Embryonic facial prominence (tissue), 1 donor: ENCODE results near the gene PTPRU.

Experiments
- DNase-seq: peaks from one replicate; pipeline ENCODE4 v3.0.0-alpha.2; 2016; ENCODE audit errors: extremely low spot score

Gene PTPRU

DNA sequence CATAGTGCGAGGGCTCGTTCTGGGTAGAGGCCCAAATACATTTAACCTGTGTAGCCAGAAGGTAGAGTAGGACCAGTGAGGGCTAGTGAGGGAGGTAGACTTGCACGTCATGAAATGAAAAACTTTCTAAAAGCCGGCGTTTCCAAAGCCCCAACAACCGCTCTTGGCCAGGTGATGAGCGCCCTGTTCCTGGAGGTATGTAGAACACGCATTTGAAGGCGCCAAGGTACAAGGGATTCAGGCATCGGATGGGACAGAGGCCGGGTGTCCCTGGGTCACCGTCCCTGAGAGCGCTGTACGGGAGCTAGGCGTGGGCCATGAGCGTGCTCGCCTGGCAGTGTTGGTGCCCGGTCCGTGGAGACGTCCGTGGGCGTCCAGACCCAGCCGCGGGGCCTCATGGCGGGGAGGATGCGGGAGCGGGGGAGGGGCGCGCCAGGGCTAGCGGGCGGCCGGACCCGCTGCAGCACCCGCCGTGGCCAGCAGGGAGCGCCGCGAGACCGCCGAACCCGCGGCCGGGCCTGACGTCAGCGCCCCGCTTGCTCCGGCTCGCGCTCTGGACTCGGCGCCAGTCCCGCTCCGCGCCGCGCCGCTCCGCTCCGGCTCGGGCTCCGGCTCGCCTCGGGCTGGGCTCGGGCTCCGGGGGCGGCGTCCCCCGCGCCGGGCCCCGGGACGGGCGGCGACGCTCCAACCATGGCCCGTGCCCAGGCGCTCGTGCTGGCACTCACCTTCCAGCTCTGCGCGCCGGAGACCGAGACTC, at the start of gene PTPRU:
Gene PTPRU (plus strand): TSS at position 568 of the 757 bp plus-strand sequence. CDS start 123 bp downstream, at position 691.
- peak; percentile 62 for DNase-seq

DNA sequence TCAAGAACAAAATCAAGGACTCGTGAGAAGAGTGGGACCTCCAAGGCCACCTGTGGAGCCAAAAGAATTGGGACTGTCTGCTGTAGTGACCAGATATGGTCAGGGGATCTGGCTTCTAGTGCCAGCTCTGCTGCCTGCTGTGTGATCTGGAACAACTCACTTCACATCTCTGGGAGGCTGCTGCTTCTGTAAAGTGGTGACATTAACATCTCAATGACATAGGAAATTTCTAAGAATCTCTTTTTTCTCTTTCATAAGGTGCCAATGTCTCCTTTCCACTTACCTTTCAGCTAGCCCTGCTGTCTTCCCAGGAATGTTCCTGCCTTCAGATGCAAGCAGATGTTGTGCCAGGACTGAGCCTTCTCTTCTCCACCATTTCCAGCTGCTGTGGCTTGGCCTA, 49.6 kb upstream of the PTPRU start:
- DNase-seq, result no peak

DNA sequence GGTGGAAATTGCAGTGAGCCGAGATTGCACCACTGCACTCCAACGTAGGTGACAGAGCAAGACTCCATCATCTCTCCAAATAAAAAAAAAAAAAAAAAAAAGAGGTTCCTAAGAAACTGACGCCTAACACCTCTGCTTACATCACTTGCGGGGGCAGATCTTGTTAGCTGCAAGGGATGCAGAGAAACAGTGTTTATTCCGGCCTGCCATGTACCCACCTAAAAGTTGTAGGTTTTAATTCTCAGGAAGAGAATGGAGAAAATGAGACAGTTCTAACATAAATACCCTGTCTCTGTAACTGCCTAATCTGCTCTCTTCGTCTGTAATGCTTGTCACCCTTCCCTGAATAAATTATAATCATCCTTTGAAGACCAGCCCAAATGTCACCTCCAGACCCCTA, 45.6 kb upstream of the PTPRU start:
- no peak for DNase-seq

DNA sequence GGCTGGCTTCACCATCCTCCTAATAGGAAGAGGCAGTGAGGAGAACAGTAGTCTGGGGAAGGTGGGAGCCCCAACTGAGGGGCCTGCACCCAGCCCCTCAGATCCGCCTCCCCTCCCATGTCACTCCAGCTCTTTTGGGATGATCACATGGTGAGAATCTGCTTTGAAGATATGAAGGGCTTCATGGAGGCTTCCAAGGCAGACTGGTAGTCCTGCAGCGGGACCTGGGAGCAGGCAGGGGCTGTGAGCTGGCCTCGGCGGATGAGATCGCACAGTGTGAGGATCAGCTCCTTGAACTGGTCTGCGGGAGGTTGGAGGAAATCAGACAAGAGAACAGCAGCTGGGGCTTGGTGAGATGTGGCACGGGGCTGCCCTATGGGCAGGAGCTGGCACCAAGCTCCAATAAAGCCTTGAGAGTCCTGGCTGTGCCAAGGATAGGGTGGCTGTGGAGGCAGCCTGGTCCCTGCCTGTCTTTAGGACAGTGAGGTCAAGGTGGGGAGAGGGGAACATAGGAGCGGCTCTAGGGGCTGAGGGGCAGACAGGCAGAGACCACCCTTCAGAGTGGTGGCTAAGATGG, 42.4 kb upstream of the PTPRU start:
- no peak for DNase-seq

DNA sequence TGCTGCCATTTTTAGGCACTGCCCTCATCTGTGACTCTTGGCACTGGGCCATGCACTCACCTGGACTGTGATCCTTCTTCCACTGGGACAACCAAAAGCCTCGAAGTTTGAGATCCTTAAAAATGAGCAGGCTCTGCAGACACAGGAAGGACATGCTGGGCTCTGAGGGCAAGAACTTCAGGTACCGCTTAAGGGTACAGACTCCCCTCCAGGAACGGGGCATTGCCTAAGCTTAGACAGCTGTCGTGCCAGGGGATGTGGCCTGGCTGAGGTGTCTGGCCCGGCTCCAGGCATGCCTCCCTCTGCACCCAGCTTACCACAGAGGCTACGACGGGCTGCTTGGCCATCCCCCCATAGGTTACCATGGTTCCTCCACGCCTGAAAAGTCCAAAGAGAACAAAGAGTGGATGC, 40.4 kb upstream of the PTPRU start:
- no peak for DNase-seq

DNA sequence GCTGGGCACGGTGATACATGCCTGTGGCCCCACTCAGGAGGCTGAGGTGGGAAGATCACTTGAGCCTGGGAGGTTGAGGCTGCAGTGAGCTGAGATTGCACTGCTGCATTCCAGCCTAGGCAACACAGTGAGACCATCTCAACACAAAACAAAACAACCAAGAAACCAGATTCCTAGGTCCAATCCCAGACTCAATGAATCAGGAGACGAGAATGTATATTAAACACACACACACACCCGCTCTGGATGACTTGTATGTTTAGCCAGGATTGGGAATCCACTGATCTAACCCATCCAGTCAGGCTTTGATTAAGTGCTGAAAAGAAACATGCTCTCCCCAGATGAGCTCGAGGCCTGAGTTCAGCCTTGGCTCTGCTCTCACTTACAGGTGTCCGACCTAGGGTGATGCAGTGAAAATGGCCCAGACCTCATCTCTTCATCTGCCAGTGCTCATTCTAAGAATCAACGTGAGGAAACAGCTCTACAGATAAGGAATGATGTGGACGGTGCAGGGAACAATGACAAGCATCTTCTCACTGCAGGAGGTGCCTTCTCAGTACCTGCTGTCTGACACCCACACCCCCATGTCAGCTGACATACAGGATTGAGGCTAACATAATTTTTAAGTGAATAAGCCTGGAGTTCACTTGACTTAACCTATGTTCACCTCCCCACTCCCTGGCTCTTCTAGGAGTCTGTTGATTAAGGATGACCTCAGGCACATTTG, 39.3 kb upstream of the PTPRU start:
- DNase-seq, result no peak

DNA sequence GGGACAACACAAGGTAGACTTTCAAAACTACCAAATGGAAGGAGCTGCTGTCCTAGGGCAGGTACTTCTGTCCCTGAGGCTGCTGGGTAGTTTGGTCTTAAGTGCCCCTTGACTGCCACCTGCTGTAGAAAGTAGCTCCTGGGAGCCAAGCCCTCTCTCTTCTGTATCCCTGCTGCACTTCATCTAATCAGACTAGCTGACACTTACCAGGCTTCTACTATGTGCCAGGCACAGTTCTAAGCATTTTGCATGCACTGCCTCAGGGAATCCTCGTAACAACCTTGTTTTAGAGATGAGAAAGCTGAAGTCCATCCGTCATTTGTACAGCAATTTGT, 38.8 kb upstream of the PTPRU start:
- DNase-seq, result no peak

DNA sequence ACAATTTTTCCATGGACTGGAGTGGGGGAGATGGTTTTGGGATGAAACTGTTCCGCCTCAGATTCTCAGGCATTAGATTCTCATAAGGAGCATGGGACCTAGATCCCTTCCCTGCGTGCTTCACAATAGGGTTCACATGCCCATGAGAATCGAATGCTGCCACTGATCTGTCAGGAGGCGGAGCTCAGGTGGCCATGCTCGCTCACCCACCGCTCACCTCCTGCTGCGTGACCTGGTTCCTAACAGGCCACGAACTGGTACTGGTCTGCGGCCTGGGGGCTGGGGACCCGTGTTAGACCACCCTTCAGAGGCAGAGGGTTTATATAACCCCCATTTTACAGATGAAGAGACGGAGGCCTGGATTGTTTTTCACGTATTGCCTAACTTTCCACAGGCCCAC, 38.3 kb upstream of the PTPRU start:
- no peak for DNase-seq

DNA sequence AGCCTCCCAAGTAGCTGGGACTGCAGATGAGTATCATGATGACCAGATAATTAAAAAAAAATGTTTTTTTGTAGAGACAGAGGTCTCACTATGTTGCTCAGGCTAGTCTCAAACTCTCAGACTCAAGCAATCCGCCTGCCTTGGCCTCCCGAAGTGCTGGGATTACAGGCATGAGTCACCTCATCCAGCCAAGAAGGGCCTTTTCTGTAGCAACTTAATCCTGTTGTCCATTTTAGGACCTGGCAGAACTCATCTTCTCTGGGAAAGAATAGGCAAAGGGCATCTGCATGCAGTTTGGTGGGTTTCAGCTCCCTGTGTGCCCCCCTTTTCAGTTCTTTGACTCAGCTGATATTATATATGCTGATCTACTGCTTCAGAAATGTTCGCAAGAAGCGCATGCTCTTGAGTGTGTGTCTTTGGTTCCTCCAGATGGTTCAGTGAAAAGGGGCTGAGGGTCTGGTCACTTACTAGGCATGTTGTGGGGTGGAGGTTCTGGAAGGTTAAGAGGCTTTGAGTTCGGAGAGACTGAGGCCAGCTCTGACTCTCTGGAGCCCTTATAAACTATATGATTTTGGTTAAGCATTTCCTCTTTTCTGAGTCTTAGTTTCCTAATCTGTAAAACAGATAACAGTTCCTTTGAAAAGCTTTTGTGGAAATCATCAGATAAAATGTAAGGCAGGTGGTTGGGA, 35.3 kb upstream of the PTPRU start:
- DNase-seq, result no peak

DNA sequence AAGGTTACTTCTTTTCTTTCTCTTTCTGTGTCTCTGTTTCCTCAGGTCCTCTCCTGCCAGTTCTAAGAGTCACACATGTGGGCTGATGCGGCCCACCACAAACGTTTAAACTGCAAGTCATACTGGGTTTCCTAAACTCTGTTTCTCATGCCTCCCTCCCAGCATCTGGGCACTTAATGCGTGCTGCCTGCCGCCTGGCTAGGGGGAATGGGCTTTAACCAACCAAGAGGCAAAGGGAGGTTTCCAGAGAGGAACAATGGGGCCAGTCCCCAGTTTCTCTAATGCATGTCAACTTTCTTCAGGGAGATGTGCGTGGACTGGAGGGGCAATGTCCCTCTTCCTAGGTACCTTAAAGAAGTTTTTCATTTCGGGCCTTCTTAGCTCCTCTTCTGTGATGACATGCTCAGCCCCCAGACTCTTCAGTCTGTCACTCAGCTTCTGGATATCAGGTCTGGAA, 34.7 kb upstream of the PTPRU start:
- DNase-seq, result no peak

DNA sequence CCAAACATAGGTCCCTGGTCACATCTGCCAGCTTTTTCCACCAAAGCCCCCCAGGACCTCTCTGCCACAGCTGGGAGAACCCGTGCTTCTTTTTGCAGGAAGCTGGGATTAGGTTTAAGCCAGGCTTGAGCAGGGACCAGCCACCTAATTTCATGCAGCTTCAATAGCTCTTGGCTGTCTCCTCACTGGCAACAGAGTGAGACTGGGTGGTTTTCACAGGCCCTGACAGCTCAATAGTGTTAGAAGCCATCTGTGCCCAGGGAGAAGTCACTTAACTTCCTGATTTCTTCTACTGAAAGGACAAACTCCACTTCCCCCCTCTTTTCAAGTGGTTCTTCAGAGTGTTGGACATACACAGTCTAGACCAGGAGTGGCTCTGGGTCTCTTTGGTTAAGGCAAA, 34.3 kb upstream of the PTPRU start:
- DNase-seq, result no peak

DNA sequence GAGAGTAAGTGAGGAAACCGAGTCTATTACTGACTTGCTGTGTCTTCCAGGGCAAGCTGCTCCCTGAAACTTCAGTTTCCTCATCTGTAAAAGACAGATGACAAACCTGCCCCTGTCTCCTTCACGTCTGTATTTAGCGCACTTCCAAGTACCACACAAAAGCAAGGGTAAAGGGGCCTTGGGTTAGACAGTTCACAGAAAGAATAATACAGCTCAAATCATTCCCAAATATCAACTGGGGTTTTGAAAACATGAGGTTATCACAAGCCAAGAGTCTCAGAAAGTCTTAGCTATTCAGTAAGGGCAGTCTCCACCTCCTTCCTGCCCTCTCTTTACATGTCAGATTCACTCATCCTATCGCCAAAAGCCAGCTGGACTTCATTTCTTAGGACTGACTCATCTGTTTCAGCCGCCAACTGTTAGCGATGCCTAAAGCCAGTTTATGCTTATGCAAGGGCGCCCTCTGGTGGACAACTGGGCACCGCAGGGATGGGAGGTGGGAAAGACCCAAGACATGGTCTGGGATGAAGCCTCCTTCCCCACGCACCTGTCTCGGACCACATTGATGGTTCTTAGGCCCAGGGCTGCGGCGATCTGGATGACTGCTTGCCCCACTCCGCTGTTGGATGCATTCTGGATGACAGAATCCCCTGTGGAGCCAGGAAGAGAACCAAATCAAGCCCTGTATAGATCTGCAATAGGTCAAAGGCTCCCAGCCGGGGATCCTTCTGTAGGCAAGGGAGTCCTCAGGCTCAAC, 33.6 kb upstream of the PTPRU start:
- peak; percentile 89 for DNase-seq

DNA sequence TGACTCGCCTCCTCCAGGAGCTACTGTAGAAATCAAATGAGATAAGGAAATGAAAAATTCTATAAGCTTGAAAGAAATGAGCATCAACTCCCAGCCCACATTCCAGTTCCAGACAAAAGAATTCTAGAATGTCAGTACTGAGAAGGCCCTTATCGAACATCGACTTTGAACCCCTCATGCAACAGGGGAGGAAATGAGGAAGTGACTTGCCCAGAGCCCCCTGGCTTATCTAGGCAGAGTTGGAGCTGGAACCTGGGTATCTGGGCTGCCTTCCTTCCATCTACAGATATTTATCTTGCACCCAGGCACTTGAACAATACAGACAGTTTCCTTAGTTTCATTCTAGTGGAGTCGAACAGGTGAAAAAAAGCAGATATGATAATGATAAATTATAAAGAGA, 27.9 kb upstream of the PTPRU start:
- DNase-seq, result no peak

DNA sequence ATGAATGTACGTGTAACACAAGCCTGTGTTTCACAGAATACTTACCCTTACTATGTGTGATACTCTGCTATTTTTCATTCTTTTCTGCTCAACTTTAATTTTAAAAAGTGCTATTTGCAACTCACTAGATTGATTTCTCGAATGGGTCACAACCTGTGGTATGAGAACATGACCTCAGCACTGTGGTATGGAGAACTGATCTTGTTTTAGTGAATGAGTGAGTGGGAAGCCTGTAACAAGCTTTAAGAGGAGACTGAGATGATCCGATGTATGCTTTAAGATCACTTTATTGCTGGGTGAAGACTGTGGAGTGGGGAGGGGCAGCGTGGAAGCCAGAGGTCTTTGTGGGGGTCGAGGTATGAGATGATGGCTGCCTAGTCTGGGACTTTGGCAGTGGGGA, 27.1 kb upstream of the PTPRU start:
- no peak for DNase-seq

DNA sequence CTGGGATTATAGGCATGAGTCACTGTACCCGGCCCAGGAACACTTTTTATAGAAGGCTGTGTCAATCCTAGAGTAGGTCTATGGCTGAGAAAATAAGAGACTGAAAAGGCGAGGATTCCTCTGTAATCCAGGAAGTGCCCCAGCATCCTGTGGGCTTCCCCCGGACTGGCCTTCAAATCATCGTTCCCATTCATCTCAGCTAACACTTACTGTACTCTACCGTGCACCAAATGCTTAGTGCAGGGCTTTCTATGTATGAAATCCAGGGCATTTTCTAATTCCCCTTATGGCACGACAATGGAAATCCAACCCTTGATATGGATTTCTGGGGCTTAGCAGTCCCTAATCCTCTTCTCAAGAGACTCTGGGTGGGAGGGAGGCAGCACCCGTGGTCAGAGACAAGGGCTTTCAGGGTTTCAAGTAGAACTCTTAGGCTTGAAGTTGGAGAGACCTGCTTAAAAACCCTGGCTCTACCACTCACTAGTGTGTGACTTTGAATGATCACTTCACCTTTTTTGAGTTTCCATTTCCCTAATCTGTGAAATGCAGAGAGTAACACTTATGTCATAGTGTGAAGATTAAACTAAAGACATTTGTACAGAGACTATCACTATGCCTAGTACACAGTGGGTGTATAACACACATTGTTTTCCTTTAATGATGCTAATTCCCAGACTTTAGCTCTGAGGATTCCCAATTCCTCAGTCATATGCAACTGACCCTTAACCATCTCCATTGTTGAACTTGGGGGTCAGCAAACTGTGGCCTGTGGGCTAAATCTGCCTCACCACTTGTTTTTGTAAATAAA, 25.8 kb upstream of the PTPRU start:
- no peak for DNase-seq

DNA sequence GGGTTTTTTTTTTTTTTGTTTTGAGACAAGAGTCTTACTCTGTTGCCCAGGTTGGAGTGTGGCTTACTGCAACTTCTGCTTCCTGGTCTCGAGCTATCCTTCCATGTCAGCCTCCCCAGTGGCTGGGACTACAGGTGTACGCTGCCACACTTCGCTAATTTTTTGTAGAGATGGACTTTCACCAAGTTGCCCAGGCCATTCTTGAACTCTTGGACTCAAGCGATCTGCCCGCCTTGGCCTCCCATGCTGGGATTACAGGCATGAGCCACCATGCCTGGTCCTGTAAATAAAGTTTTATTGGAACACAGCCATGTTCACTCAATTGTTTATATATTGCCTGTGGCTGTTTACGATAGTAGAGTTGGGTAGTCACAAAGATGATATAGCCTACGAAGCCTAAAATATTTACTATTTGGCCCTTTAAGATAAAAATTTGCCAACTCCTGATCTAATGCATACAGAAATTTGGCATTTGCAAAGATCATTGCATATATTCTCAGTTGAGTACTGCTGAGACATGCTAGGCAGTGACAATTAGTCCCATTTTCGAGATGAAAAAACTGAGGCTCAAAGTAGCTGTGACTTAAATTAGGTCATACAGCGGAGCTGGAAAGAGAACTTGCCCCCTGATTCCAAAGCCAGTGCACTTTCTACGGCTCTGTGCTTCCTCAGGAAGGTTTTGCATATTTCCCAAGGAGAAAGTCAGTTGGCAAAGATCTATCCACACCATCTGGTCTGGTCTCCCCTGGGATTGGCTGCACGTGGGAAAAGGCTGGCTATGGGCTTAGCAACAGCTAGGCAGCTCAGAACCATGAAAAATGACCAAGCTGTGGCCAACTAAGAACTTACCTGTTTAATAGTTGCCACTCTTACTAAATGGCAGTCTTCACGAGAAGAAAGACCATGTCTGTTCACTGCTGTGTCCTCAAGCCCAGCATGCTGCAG, 25.0 kb upstream of the PTPRU start:
- no peak for DNase-seq

DNA sequence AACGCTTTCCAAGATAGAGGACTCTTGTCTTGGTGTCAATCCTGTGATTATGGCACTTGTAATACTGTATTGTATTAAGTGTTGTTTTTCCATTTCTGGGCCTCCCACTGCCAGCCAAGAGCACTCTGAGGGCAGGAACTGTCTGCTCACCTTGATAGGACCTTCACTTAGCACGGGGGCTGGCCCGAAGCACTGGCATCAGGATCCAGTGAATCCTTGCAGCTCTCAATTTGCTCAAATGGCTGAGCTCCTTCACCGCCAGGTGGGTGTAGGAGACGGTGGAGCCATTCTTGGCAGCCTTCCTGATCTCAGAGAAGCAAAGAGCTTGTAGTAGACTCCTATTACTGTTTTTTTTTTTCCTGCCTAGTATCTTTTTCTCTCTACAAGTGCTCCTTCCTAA, 23.3 kb upstream of the PTPRU start:
- no peak for DNase-seq

DNA sequence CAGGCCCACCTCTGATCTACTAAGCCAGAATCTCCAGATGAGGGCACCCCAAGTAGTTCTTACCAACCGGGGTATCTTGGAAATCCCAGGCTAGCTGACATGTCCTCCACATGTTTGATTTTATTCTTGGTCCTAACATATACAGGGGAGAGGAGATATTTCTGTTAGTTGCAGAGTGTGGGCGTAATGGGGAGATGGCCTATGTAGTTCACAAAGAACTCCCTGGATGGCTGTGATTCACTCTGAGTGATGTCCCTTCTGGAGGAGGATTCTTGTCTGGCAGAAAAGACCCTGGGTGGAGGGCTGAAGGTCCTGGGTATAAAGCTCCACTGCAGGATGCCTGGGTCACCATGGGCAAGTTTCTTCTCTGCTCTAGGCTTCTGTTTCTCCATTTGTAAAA, 18.7 kb upstream of the PTPRU start:
- DNase-seq, result no peak

DNA sequence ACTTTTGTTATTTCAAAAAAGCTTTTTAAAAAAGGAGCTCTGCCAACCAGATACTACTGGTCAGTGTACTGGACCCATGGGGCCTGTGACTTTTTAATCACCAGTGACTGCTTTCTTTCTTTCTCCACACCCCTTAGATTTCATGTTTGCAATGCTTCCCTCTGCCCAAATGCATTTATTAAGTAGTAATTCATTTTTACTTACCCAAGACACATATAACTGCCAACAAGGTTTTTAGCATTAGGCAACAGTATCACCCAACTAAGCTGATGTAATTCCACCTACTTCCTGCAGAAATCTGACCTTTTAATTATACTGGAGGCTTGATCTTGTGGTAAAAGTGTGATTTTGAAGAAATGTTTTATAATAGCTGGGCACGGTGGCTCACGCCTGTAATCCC, 18.1 kb upstream of the PTPRU start:
- DNase-seq, result no peak

DNA sequence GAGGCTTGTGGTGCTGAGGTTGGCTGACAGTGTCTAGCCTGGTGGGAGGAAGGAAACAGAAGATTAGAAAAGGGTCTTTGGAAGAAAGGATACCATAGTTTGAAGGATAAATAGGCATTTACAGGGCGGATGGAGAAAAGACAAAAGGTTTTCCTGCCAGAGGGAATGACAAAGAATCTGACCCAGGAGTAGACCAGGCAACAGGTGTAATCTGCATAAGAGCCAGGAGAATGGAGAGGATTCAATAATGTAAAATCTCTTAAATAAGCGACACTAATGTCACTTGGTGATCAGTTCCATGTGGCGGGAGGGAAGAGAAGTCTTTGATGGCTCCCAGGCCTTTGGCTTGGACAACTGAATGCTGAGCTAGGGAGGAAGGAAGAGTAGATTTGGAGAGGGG, 15.0 kb upstream of the PTPRU start:
- no peak for DNase-seq
